COR-L47 (cell line): ENCODE measurements around the gene TSC22D4.
A peak's percentile ranks its signal among the peaks of the same experiment; 100 is the strongest.
"Not testable (repeated sequence)": the region's sequence is repeated elsewhere in the genome, so short reads cannot be mapped to it uniquely, and the experiment has no call there.

Experiments used
- DNase-seq: peaks from one replicate; lab custom pipeline; 2025; lab: John Stamatoyannopoulos, UW

The TSC22D4 gene

GRCh38 chr7:100472854-100473499 is 6.0 kb downstream of the TSC22D4 start:
- DNase-seq = no peak

DNA sequence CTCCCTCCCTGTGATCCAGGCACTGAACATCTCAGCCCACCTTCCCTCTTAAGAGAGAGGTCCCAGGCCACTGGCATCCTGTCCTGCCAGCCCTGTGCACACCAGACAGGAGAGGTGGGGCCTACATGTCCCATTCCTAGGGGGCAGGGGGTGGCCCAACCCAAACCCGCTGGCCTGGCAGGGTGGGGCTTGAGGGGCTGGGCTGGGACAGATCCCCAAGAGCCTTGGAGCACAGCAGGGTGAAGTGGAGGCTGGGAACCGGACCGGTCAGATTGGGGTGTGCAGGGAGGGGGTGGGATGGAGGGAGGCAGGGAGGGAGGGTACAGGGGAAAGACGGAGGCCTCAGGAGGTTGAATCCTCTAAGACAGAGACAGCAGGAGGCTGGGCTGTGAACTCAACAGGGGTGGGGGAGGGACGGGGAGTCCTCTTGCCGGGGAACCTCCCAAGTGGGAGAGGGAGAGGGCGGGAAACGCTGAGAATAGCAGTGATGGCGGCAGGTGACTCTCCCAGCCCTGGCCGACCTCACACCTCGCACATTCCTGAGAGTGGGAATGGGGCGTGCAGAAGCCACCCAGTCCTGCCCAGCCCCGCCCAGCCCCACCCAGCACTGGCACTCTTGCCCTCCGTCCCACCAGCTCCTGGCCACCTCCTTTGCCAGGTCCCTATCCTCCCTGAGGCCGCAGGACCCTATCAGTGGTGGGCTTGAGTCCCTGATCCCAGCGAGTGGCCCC is 6.7 kb downstream of the TSC22D4 start:
- DNase-seq = no peak

GRCh38 chr7:100471021-100471420 is 8.0 kb downstream of the TSC22D4 start:
- no peak for DNase-seq

DNA sequence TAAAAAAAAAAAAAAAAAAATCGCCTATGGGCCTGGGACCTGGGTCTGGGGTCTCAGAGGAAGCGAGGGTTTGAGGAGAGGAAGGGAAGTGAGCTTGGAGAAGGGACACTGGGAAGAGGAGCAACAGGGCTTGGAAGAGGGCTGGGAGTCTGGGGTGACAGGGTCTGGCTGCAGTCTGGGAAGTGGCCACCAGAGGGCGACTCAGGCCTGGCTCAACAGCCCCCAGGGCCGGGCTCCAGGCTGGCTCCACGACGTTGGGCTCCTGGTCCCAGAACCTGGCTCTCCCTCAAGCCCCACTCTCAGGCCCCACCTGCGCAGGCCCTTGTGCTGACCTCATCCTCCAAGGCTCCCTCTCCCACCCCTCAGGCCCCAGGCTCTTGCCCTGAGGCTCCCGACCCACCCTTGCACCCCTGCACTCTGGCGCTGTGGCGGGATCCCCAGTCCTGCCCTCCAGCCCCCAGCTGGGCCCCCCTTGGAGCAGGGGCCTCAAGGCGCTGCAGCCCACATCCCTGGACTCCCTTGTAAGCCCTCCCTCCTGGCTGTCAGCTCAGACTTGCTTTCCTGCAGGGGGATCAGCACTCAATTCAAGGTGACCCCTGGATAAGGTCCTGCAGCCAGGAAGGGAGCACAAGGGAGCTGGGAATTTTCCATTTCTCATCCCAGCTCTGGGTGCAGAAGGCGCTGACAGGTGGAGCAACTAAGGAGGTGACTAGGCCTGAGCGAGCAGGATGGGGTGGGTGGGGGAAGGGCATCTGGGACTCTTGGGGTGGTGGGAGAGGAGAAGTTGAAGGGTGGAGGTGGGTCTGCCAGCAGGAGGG is 9.6 kb downstream of the TSC22D4 start:
- peak; percentile 80 for DNase-seq

- no peak for DNase-seq
Measured at GRCh38 chr7:100467638-100468373, 11.2 kb downstream of the TSC22D4 start.

- no peak for DNase-seq
Measured at GRCh38 chr7:100466653-100467605, 12.1 kb downstream of the TSC22D4 start.

DNA sequence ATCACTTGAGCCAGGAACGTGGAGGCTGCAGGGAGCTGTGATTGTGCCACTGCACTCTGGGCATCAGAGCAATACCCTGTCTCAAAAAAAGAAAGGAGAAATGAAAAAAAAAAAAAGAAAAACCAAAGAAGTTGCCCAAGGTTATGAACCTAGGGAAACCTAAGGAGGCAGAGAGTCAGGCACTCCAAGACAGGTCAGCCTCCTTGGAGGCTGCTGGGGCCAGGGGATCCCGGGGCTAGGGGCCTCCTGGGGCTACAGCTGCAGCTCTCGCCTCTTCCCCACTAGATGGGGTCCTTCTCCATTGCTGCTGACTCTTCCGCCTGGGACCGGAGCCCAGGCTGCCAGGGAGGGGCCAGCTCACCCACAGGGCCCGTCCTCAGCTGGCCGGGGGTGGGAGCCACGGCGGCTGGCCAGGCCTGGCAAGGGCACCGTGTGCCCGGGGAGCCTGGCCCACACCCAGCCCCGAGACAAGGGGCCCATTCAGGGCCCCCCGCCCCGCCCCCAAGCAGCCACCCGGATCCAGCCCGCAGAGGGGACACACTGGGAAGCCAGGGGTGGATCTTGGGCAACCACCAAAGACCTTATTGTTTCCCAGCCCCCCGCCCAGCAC is 13.2 kb downstream of the TSC22D4 start:
- peak; percentile 71 for DNase-seq

DNA sequence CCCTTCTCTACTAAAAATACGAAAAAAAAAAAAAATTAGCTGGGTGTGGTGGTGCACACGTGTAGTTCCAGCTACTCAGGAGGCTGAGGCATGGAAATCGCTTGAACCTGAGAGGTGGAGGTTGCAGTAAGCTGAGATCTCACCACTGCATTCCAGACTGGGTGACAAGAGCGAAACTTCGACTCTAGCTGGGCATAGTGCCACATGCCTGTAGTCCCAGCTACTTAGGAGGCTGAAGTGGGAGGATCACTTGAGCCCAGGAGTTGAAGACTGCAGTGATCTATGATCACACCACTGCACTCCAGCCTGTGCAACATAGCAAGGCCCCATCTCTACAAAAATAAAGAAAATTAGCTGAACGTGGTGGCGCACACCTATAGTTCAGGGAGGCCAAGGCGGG is 13.7 kb downstream of the TSC22D4 start:
- no peak for DNase-seq

DNA sequence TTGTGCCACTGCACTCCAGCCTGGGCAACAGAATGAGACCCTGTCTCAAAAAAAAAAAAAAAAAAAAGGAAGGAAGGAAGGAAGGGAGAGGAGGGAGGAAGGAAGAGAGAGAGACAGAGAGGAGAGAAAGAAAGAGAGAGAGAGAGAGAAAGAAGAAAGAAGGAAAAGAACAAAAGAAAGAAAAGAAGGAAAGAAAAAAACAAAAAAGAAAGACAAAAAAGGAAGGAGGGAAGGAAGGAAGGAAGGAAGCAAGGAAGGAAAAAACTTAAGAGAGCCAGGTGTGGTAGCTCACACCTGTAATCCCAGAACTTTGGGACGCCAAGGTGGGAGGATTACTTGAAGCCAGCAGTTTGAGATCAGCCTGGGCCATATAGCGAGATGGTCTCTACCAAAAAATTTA is 14.2 kb downstream of the TSC22D4 start:
- DNase-seq = no peak

- DNase-seq = no peak
Measured at GRCh38 chr7:100464210-100464660, 14.8 kb downstream of the TSC22D4 start, which contains the start of gene SPACDR. SPACDR (minus strand) TSS chr7:100464260; CDS start chr7:100464025, 235 bp downstream.

DNA sequence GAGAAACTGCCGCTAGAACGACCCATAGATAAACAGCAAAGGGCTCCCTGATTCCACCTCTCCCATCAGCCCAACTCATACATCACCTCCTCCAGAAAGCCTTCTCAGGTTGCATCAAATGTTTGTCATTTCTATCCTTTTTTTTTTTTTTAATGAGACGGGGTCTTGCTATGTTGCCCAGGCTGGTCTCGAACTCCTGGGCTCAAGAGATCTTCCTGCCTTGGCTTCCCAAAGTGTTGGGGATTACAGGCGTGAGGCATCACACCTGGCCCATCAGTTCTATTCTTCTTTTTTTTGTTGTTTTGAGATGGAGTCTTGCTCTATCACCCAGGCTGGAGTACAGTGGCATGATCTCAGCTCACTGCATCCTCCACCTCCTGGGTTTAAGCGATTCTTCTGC is 22.0 kb downstream of the TSC22D4 start:
- DNase-seq = no peak

- no peak for DNase-seq
Measured at GRCh38 chr7:100456562-100456961, 22.5 kb downstream of the TSC22D4 start.

GRCh38 chr7:100455206-100455605 is 23.8 kb downstream of the TSC22D4 start:
- DNase-seq = no peak

DNA sequence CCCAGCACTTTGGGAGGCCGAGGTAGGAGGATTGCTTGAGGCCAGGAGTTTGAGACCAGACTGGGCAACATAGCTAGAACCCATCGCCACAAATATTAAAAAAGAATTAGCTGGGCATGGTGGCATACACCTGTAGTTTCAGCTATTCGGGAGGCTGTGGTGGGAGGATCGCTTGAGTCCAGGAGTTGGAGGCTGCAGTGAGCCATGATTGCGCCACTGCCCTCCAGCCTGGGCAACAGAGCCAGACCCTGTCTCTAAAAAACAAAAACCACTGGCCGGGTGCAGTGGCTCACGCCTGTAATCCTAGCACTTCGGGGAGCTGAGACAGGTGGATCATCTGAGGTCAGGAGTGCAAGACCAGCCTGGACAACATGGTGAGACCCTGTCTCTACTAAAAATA is 25.2 kb downstream of the TSC22D4 start:
- not testable (repeated sequence) for DNase-seq

GRCh38 chr7:100452513-100452912 is 26.5 kb downstream of the TSC22D4 start:
- no peak for DNase-seq

DNA sequence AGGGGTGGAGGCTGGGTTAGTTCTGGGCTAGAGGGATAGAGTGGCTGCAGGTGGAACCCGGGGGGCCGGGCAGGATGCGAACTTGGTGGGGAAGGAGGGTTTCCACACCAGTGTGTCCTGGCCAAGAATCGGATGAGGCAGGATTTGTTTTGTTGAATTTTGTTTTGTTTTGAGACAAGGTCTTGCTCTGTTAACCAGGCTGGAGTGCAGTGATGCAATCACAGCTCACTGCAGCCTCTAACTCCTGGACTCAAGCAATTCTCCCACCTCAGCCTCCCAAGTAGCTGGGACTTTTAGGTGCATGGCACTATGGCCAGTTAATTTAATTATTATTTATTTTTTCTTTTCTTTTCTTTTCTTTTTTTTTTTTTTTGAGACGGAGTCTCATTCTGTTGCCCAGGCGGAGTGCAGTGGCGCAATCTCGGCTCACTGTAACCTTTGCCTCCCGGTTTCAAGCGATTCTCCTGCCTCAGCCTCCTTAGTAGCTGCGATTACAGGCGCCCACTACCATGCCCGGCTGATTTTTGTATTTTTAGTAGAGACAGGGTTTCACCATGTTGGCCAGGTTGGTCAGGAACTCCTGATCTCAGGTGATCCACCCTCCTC is 29.7 kb downstream of the TSC22D4 start:
- no peak for DNase-seq

GRCh38 chr7:100447363-100447762 is 31.7 kb downstream of the TSC22D4 start:
- not testable (repeated sequence) for DNase-seq

- DNase-seq = no peak
Measured at GRCh38 chr7:100446040-100446439, 33.0 kb downstream of the TSC22D4 start.

- DNase-seq = no peak
Measured at GRCh38 chr7:100444311-100445278, 34.4 kb downstream of the TSC22D4 start.
